Activated T-cell treated with anti-CD3 and anti-CD28 coated beads for 4 hours (primary cell): ENCODE data around the gene CTBP1.

Source experiments
- DNase-seq: peaks from one replicate; pipeline ENCODE4 v3.0.0-alpha.2; 2020

CTBP1 gene

DNA sequence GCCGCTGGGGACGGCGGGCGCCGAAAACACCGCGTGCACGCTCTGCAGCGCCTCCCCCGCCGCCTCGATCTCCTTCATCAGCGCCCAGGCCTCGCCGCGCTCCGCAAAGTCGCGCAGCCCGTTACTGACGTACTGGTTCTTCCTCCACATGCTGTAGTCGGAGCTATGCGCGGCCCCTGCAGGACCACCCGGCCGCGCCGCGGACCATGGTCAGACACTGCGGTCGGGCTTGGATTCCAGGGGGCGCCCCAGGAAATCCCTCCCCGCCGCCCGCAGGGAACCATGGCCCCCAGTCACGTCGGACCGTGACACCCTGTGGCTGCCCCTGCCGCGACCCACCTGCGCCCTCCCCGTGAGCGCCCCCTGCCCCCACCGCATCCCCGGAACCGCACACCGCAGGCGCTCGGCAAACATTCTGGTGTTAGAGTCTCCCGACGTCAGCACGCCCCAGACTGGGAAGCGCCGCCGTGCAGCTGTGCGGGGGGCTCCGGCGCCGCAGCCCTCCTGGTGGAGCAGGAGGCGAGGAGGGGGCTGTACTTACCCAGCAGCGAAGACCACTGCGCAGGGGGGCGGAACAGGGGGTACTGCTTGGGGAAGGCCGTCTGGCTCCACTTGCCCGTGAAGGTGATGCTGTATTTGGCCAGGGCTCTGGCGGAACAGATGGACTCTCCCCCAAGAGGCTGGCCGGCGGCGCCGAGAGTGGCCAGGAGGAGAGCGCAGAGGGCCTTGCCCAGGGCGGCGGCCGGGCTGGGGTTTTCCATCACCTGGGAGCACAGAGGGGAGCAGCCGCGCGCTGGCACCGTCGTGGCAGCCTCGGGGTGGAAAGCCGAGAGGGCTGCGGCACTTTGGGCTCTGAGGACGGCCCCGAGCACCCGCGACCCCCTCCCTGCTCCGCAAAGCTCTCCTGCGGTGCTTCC lies 77.4 kb downstream of the CTBP1 start:
- peak; percentile 33 for DNase-seq

- DNase-seq = no peak
These were observed 78.0 kb downstream of the CTBP1 start for GRCh38 chr4:1170976-1171310.

GRCh38 chr4:1170156-1170975 lies 78.6 kb downstream of the CTBP1 start:
- DNase-seq = no peak

- DNase-seq = no peak
These were observed 79.2 kb downstream of the CTBP1 start for GRCh38 chr4:1169691-1170096.

DNA sequence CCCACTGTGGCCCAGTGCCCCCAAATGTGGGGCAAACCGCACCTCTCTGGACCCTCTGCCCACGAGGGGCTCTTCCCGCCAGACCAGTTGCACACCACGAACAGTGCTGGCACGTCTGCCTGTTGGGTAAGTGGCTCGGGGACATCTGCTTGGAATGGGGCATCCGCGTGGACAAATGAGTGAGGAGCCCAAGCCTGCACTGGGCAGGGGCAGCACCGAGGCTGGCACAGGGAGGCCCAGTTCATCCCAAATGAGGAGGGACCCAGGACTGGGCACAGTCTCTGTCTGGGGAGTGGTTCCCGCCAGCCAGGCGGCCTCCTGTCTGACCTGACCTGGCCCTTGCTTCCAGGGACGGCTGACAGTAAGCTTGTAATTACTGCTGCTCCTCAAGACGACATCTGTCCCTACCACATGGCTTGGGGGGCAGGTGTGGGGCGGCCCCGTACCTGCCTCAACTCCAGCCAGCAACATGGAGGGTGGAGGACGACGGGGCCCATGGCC lies 79.7 kb downstream of the CTBP1 start:
- no peak for DNase-seq

DNA sequence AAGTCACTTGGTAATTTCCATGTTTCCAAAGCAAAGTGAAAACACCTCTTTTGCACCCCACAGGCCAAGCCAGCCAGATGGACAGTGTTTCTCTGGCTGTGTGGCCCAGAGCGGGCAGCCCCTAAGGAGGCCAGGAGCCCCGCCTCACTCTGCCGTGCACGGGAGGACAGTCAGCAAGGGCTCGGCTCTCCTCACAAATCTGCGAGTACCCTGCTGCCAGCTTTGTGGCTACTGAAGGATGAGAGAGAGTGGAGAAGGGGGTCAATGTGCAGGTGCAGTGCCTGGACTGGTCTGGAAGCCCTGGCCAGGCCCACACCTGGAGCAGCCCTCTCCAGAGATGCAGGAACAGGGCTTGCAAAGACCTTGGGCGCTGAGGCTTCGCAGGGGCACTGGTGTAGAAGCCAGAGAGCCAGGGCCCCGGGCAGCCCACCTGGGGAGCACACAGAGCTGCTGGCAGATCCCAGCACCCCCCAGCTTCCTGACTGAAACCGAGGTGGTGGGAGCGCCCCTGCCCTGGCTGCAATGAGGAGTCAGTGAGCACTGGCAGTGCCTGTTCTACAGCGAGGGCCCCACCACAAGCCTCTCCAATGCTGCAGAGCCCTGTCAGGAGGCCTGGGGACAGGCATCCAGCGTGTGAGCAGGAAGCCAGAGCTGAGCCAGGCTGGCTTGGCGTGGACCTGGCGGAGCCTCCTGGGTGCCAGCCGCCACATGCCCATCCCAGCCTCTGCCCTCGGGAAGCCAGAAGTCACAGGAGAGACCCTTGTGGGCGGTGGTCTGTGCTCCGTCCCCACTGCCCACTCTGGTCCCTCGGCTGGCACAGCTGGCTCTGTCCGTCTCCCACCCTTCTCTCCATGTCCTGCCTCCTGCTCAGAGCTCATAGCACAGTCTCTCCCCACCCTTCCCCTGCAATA lies 80.5 kb downstream of the CTBP1 start:
- no peak for DNase-seq

DNA sequence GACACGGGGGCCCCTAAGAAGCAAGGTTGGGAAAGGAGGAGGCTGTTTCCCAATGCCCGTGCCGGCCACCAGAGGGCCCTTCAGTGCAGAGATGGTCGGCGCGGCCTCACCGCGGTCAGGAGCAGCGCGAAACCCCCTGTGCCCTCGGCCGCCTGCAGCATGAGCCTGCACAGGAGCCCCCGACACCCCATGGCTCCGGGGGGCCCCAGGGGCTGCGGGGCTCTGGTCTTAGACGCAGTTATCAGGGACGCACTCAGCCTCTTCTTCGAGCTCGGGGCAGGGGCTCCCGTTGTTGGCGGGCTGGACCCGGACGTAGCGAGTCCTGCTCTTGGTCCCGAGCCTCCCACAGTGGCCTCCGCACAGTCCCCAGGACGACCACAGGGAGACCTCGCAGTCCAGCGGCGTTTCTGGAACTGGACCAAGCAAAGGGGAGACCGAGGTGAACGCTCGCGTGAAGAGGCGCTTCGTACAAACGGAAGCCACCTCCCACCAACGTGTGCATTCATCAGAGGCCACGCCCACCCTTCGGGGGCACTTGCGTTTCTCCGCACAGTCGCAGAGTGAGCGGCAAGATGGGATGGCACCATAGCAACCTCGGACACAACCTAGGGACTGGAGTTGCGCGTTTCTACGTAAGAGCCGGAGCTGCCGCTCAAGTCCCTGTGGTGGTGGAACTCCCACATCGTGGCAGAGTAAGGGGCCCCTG lies 81.5 kb downstream of the CTBP1 start:
- peak; percentile 85 for DNase-seq

GRCh38 chr4:1166509-1167243 lies 82.3 kb downstream of the CTBP1 start:
- no peak for DNase-seq

GRCh38 chr4:1164956-1165545 lies 83.9 kb downstream of the CTBP1 start:
- DNase-seq = no peak

DNA sequence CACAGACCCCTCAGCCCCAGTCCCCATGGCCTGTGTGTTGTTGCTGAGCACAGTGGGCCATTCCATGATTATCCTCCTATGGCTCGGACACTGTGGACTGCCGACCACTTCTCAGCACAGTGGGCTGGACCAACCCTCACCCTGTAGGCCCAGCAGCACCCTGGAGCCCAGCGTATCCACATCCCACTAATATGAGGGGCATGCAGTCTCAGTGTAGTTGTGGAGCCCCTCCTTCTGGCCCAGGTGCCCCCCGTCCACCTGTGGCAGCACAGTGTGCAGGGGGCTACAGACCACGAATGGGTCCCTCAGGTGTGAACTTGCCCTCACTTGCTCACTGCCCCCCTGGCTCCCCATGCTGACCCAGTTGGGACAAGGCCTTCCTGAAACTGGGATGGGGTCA lies 84.5 kb downstream of the CTBP1 start:
- DNase-seq = no peak

- DNase-seq = no peak
These were observed 84.9 kb downstream of the CTBP1 start for GRCh38 chr4:1164040-1164439.
